Activated CD4-positive, alpha-beta T cell treated with anti-CD3 and anti-CD28 coated beads, Interleukin-2, amount 10 ng/mL, durations not matched to agents 7 days and 5 days (primary cell): ENCODE data around the gene SPSB2. TPM values are rescaled to one million over a fixed set of nuclear protein-coding genes. Genes with fewer than 3 reads are reported as not detected.
A peak's percentile ranks its signal among the peaks of the same experiment; 100 is the strongest.
"Not testable (repeated sequence)": the region's sequence is repeated elsewhere in the genome, so short reads cannot be mapped to it uniquely, and the experiment has no call there.

Experiments
- CTCF ChIA-PET: fragments of 350-600 bp; sonication (Branson Sonifier 250); formaldehyde crosslinking; loops from one replicate; lab custom pipeline; 2021; ENCODE audit warnings: antibody characterized with exemption; lab: Charles Lee
- POLR2A ChIA-PET: fragments of 350-600 bp; sonication (Branson Sonifier 250); formaldehyde crosslinking; loops from one replicate; lab custom pipeline; 2021; ENCODE audit warnings: antibody characterized with exemption; lab: Charles Lee
- DNase-seq: peaks from one replicate; pipeline ENCODE4 v3.0.0-alpha.2; 2020
- H3K27ac Mint-ChIP-seq: one replicate; pipeline ENCODE4 v1.8.0; 2021; ENCODE audit warnings: mild to moderate bottlenecking, moderate library complexity, mixed read lengths
- H3K27me3 Mint-ChIP-seq: one replicate; pipeline ENCODE4 v1.8.0; 2021; ENCODE audit warnings: mixed read lengths
- H3K36me3 Mint-ChIP-seq: one replicate; pipeline ENCODE4 v1.8.0; 2021; ENCODE audit warnings: low read depth, mixed read lengths
- H3K4me1 Mint-ChIP-seq: one replicate; pipeline ENCODE4 v1.8.0; 2021; ENCODE audit warnings: mixed read lengths
- H3K4me3 Mint-ChIP-seq: one replicate; pipeline ENCODE4 v1.8.0; 2021; ENCODE audit warnings: mild to moderate bottlenecking, moderate library complexity, mixed read lengths
- H3K9me3 Mint-ChIP-seq: one replicate; pipeline ENCODE4 v1.8.0; 2021; ENCODE audit warnings: mixed read lengths
- total RNA-seq, 2 experiments: library from RNA; stranded (reverse); gene quantifications; one replicate each; pipeline ENCODE4 v1.2.3, GENCODE V29; 2021

SPSB2 gene
- total RNA-seq, 2 experiments from 2014 or later = 15.4 to 17.3 TPM

- H3K4me3 Mint-ChIP-seq = no peak overlapping the region
- POLR2A ChIA-PET = no interaction called here
Measured at GRCh38 chr12:6883252-6883651, 10.1 kb upstream of the SPSB2 start.

GRCh38 chr12:6879824-6880223, 6.7 kb upstream of the SPSB2 start:
- Mint-ChIP-seq H3K36me3 (peaks cover 14% of the 10 kb centered on the region), H3K4me1 (peaks cover 12% of the 10 kb centered on the region)
- H3K9me3 Mint-ChIP-seq, H3K27me3 Mint-ChIP-seq, H3K27ac Mint-ChIP-seq, DNase-seq, POLR2A ChIA-PET, H3K4me3 Mint-ChIP-seq: not testable (repeated sequence)
- CTCF ChIA-PET = interaction anchor here (1.1 to 3.6 kb wide), 3 partner anchors 10 to 12 kb away, joined by 3 to 29 read pairs (median 4); no protein-coding TSS in a partner anchor

More at GRCh38 chr12:6883252-6883651, 10.1 kb upstream of the SPSB2 start:
- Mint-ChIP-seq H3K4me1 (peaks cover under 1% of the 10 kb centered on the region), H3K27me3 (no peaks in the 10 kb centered on the region), H3K36me3 (peaks cover 3% of the 10 kb centered on the region), H3K27ac (no peak overlapping the region), H3K9me3 (no peaks in the 10 kb centered on the region)
- CTCF ChIA-PET = interaction anchor here (3.6 to 5.5 kb wide), 2 partner anchors 8 to 12 kb away, joined by 29 to 45 read pairs; partner anchors contain the start of gene SPSB2
- DNase-seq = no peak

GRCh38 chr12:6874015-6874368, 889 bp upstream of the SPSB2 start:
- H3K9me3 Mint-ChIP-seq, H3K27me3 Mint-ChIP-seq, POLR2A ChIA-PET, DNase-seq: not testable (repeated sequence)
- Mint-ChIP-seq H3K4me1 (peaks cover 54% of the 10 kb centered on the region), H3K4me3 (peak overlapping the region; percentile 78), H3K27ac (peak overlapping the region; percentile 85), H3K36me3 (peaks cover 46% of the 10 kb centered on the region)
- CTCF ChIA-PET = interaction anchor here (0.7 to 5.0 kb wide), 12 partner anchors 10 to 1173 kb away, joined by 3 to 42 read pairs (median 12); partner anchors contain the start of gene MLF2

GRCh38 chr12:6872073-6873048, 742 bp downstream of the SPSB2 start:
- Mint-ChIP-seq H3K4me3 (peak overlapping the region; percentile 78), H3K27me3 (no peaks in the 10 kb centered on the region), H3K9me3 (no peaks in the 10 kb centered on the region), H3K4me1 (peaks cover 63% of the 10 kb centered on the region), H3K27ac (peak overlapping the region; percentile 91), H3K36me3 (peaks cover 55% of the 10 kb centered on the region)
- ChIA-PET POLR2A (interaction anchor here (0.8 to 2.8 kb wide), 6 partner anchors 19 to 83 kb away, joined by 3 to 23 read pairs (median 4); partner anchors contain the start of genes C12orf57, CD4, CDCA3 and RNU7-1), CTCF (interaction anchor here (0.5 to 5.1 kb wide), 60 partner anchors 8 to 513 kb away, joined by 3 to 55 read pairs (median 5); partner anchors contain the start of genes C12orf57, C1RL, CDCA3 and GNB3)
- DNase-seq = peak; percentile 86

- ChIA-PET POLR2A (interaction anchor here (2.8 kb wide), 1 partner anchor 19 kb away, joined by 23 read pairs; the partner anchor contains the start of genes CDCA3 and USP5), CTCF (interaction anchor here (0.6 to 5.1 kb wide), 21 partner anchors 7 to 238 kb away, joined by 3 to 55 read pairs (median 9); partner anchors contain the start of genes C12orf57, C1RL, CDCA3 and MLF2)
- Mint-ChIP-seq H3K4me1 (peaks cover 65% of the 10 kb centered on the region), H3K4me3 (peak overlapping the region; percentile 78), H3K9me3 (no peaks in the 10 kb centered on the region), H3K27me3 (no peaks in the 10 kb centered on the region), H3K27ac (peak overlapping the region; percentile 91), H3K36me3 (peaks cover 50% of the 10 kb centered on the region)
- peak; percentile 61 for DNase-seq
Measured at GRCh38 chr12:6871052-6871957, 1.8 kb downstream of the SPSB2 start.

- DNase-seq, H3K27me3 Mint-ChIP-seq, H3K9me3 Mint-ChIP-seq, POLR2A ChIA-PET: not testable (repeated sequence)
- H3K4me3 Mint-ChIP-seq = peak overlapping the region; percentile 78
- CTCF ChIA-PET = interaction anchor here (0.9 to 7.8 kb wide), 11 partner anchors 9 to 94 kb away, joined by 3 to 67 read pairs (median 15); partner anchors contain the start of genes CDCA3 and USP5
- peaks cover 62% of the 10 kb centered on the region for H3K4me1 Mint-ChIP-seq
- H3K36me3 Mint-ChIP-seq = peaks cover 53% of the 10 kb centered on the region
- H3K27ac Mint-ChIP-seq = peak overlapping the region; percentile 89
Measured at GRCh38 chr12:6870304-6870703, 2.8 kb downstream of the SPSB2 start.

- ChIA-PET CTCF (interaction anchor here (0.6 to 7.8 kb wide), 41 partner anchors 8 to 1070 kb away, joined by 3 to 67 read pairs (median 4); partner anchors contain the start of genes C12orf57, C1RL, CDCA3 and MLF2), POLR2A (interaction anchor here (0.6 to 1.0 kb wide), 2 partner anchors 22 to 75 kb away, joined by 3 to 4 read pairs; partner anchors contain the start of gene C12orf57)
- Mint-ChIP-seq H3K36me3 (peaks cover 60% of the 10 kb centered on the region), H3K27me3 (no peaks in the 10 kb centered on the region), H3K4me3 (peak overlapping the region; percentile 93), H3K9me3 (no peaks in the 10 kb centered on the region), H3K27ac (peak overlapping the region; percentile 89), H3K4me1 (peaks cover 56% of the 10 kb centered on the region)
- DNase-seq = peak; percentile 89
Measured at GRCh38 chr12:6869049-6870021, 3.8 kb downstream of the SPSB2 start.

GRCh38 chr12:6868211-6869048, 4.7 kb downstream of the SPSB2 start:
- POLR2A ChIA-PET = interaction anchor here (0.5 to 2.3 kb wide), 2 partner anchors 16 to 110 kb away, joined by 3 to 14 read pairs; partner anchors contain the start of genes CDCA3 and USP5

GRCh38 chr12:6867413-6868210, 5.5 kb downstream of the SPSB2 start, which contains the start of gene TPI1:
Gene TPI1, plus strand, starts transcription at chr12:6867531. Its CDS starts 36 bp downstream, at chr12:6867567.
- Mint-ChIP-seq H3K4me1 (peaks cover 52% of the 10 kb centered on the region), H3K36me3 (peaks cover 69% of the 10 kb centered on the region), H3K27ac (peak within 1 kb of the TSS; percentile 95), H3K27me3 (no peaks in the 10 kb centered on the region), H3K9me3 (no peaks in the 10 kb centered on the region), H3K4me3 (peak within 1 kb of the TSS; percentile 93)
- CTCF ChIA-PET = interaction anchor here (0.5 to 7.8 kb wide), 11 partner anchors 15 to 975 kb away, joined by 3 to 67 read pairs (median 4); partner anchors contain the start of genes CDCA3 and USP5
- POLR2A ChIA-PET = interaction anchor here (0.5 to 2.3 kb wide), 4 partner anchors 13 to 109 kb away, joined by 3 to 14 read pairs (median 3); partner anchors contain the start of genes C12orf57, CDCA3, RNU7-1 and USP5
- peak; percentile 76 for DNase-seq

More at GRCh38 chr12:6868211-6869048, 4.7 kb downstream of the SPSB2 start:
- Mint-ChIP-seq H3K27ac (peak overlapping the region; percentile 89), H3K4me3 (peak overlapping the region; percentile 93), H3K4me1 (peaks cover 52% of the 10 kb centered on the region), H3K36me3 (peaks cover 65% of the 10 kb centered on the region), H3K27me3 (no peaks in the 10 kb centered on the region), H3K9me3 (no peaks in the 10 kb centered on the region)
- DNase-seq = peak; percentile 15
- CTCF ChIA-PET = interaction anchor here (0.5 to 7.8 kb wide), 22 partner anchors 9 to 329 kb away, joined by 3 to 67 read pairs (median 4); partner anchors contain the start of genes C12orf57, CDCA3, MLF2 and RNU7-1
